ENCODE measurements around the gene ABLIM2. TPM values are rescaled to one million over a fixed set of nuclear protein-coding genes. Genes with fewer than 3 reads are reported as not detected.
A peak's percentile ranks its signal among the peaks of the same experiment; 100 is the strongest.

ABLIM2 gene
- total RNA-seq, 1 experiment from 2014 or later, result 1.0 TPM

DNA sequence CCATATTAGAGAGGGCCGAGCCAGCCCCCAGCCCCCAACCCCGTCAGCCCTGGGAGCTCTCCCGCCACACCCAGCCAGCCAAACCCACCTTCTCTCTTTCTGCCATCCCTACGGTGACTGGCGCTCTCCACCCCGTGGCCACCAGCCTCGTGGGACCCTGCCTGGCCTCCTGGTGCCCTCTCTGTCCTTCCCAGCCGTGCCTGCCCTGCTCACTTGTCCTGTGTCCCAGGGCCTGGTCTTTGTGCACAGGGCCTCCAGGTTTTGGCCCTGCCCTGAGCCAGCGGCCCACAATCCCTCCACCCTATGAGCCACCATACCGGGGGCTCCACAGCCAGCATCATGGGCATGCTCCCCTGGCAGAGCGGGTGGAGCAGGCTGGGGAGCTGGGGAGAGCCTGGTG is 77.4 kb downstream of the ABLIM2 start:
- Histone ChIP-seq H3K23ac (ENCODE audit: insufficient read length, low read depth, low read length) (no peak overlapping the region), H2BK12ac (ENCODE audit: insufficient read length, low read depth, low read length) (no peak overlapping the region), H3K23me2 (ENCODE audit: insufficient read length, low read depth, low read length, poor library complexity, severe bottlenecking) (no peaks in the 10 kb centered on the region), H2AK5ac (ENCODE audit: insufficient read length, low read length) (no peak overlapping the region), H3K4me1 (ENCODE audit: insufficient read depth, low read length) (peaks cover 2% of the 10 kb centered on the region; the same call in 1 of the 2 replicates), H4K5ac (ENCODE audit: insufficient read length, low read depth, low read length) (no peak overlapping the region), H3K27ac (ENCODE audit: insufficient read length, low read depth, low read length) (no peak overlapping the region), H4K8ac (replicated peaks; ENCODE audit: insufficient read length, low read depth, low read length) (no peak overlapping the region), H3K14ac (ENCODE audit: insufficient read depth, low read length) (no peak overlapping the region; the same call in 1 of the 2 replicates), H3K9me3 (ENCODE audit: control insufficient read depth, low read depth, low read length) (no peaks in the 10 kb centered on the region), H3K56ac (ENCODE audit: insufficient read length, low read depth, low read length) (no peak overlapping the region), H4K91ac (ENCODE audit: insufficient read length, low read depth, low read length) (no peak overlapping the region), H2AFZ (ENCODE audit: low read length) (no peak overlapping the region), H3K4me2 (ENCODE audit: insufficient read depth, insufficient read length, low read length) (no peak overlapping the region), H3T11ph (ENCODE audit: low read length) (no peak overlapping the region), H4K20me1 (ENCODE audit: control insufficient read depth, insufficient read depth, insufficient read length) (no peaks in the 10 kb centered on the region), H2BK120ac (ENCODE audit: low read depth, low read length, poor library complexity, severe bottlenecking) (no peak overlapping the region), H2BK20ac (ENCODE audit: low read depth, low read length, poor library complexity, severe bottlenecking) (no peak overlapping the region), H2BK15ac (ENCODE audit: low read depth, low read length) (no peak overlapping the region), H2BK5ac (ENCODE audit: insufficient read length, low read length) (no peak overlapping the region), H3K4ac (ENCODE audit: low read depth, low read length) (no peak overlapping the region), H3K79me1 (ENCODE audit: insufficient read depth, low read depth, low read length, poor library complexity, severe bottlenecking) (no peaks in the 10 kb centered on the region), H3K27me3 (ENCODE audit: insufficient read depth, low read length) (no peaks in the 10 kb centered on the region), H3K18ac (ENCODE audit: insufficient read length, low read depth, low read length) (no peak overlapping the region), H3K9ac (ENCODE audit: extremely low read depth, insufficient read length, low read length) (no peak overlapping the region), H3K79me2 (ENCODE audit: insufficient read depth, low read length) (no peaks in the 10 kb centered on the region)
- H3K27me3 Mint-ChIP-seq (ENCODE audit: low read depth), result no peaks in the 10 kb centered on the region
- H3K4me1 Mint-ChIP-seq, result peaks cover 22 to 36% of the 10 kb centered on the region in 2 experiments
- no peak for DNase-seq
- no peaks in the 10 kb centered on the region; a peak in 1 of 7 replicates for H3K36me3 Mint-ChIP-seq (ENCODE audit: insufficient read depth in 1 of 3, low read depth in 3 of 3)
- no peaks in the 10 kb centered on the region for H3K9me3 Mint-ChIP-seq
- WGBS (ENCODE audit: extremely low coverage, insufficient read length, low lambda C conversion rate), result no CpG with 5 or more reads among the region's 11 CpGs
- TF ChIP-seq, protein P1, sequence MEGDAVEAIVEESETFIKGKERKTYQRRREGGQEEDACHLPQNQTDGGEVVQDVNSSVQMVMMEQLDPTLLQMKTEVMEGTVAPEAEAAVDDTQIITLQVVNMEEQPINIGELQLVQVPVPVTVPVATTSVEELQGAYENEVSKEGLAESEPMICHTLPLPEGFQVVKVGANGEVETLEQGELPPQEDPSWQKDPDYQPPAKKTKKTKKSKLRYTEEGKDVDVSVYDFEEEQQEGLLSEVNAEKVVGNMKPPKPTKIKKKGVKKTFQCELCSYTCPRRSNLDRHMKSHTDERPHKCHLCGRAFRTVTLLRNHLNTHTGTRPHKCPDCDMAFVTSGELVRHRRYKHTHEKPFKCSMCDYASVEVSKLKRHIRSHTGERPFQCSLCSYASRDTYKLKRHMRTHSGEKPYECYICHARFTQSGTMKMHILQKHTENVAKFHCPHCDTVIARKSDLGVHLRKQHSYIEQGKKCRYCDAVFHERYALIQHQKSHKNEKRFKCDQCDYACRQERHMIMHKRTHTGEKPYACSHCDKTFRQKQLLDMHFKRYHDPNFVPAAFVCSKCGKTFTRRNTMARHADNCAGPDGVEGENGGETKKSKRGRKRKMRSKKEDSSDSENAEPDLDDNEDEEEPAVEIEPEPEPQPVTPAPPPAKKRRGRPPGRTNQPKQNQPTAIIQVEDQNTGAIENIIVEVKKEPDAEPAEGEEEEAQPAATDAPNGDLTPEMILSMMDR (conservative IDR thresholded peaks at IDR 0.05), result no peak
- no peak overlapping the region for H3K4me3 Mint-ChIP-seq
- peak overlapping the region in 1 of 3 experiments; percentile 95; a peak in 1 of 7 replicates for H3K27ac Mint-ChIP-seq
